GM12864 (cell line): ENCODE measurements around the gene DSN1.

Experiments used
- DNase-seq: peaks from one replicate; pipeline ENCODE4 v3.0.0-alpha.2; 2011; ENCODE audit warnings: low read depth
- H3K4me3 ChIP-seq: 2 replicates; pipeline ENCODE4 v1.5.1; 2011; ENCODE audit warnings: mild to moderate bottlenecking, low read depth, low read length, control low read depth
- CTCF ChIP-seq: IDR thresholded peaks from 2 replicates; pipeline ENCODE4 v1.5.1; 2011; ENCODE audit warnings: low read depth, mild to moderate bottlenecking, moderate library complexity, low read length, control low read depth, inconsistent platforms; ENCODE audit errors: missing control alignments

The DSN1 gene

GRCh38 chr20:36745234-36745926 lies 28.2 kb downstream of the DSN1 start:
- DNase-seq: no peak
- TF ChIP-seq CTCF: no peak
- H3K4me3 ChIP-seq: peak overlapping the region; percentile 82

- no peak for TF ChIP-seq CTCF
- DNase-seq: no peak
- H3K4me3 ChIP-seq: no peak overlapping the region
These were observed 28.8 kb downstream of the DSN1 start for GRCh38 chr20:36744764-36745191.

- no peak for TF ChIP-seq CTCF
- no peak for DNase-seq
- H3K4me3 ChIP-seq: no peak overlapping the region
These were observed 29.3 kb downstream of the DSN1 start for GRCh38 chr20:36744243-36744642.

- no peak for DNase-seq
- TF ChIP-seq CTCF: no peak
- no peak overlapping the region for H3K4me3 ChIP-seq
These were observed 31.0 kb downstream of the DSN1 start for GRCh38 chr20:36742558-36742957.

- DNase-seq: no peak
- TF ChIP-seq CTCF: no peak
- H3K4me3 ChIP-seq: no peak overlapping the region
These were observed 32.5 kb downstream of the DSN1 start for GRCh38 chr20:36741072-36741471.

- no peak for DNase-seq
- TF ChIP-seq CTCF: no peak
- H3K4me3 ChIP-seq: no peak overlapping the region
These were observed 36.4 kb downstream of the DSN1 start for GRCh38 chr20:36737183-36737499.

GRCh38 chr20:36736451-36737182 lies 36.9 kb downstream of the DSN1 start:
- no peak for DNase-seq
- no peak for TF ChIP-seq CTCF
- H3K4me3 ChIP-seq: no peak overlapping the region
